ENCODE measurements around the gene IFIT3.
"Not testable (repeated sequence)": the region's sequence is repeated elsewhere in the genome, so short reads cannot be mapped to it uniquely, and the experiment has no call there.

The IFIT3 gene

DNA sequence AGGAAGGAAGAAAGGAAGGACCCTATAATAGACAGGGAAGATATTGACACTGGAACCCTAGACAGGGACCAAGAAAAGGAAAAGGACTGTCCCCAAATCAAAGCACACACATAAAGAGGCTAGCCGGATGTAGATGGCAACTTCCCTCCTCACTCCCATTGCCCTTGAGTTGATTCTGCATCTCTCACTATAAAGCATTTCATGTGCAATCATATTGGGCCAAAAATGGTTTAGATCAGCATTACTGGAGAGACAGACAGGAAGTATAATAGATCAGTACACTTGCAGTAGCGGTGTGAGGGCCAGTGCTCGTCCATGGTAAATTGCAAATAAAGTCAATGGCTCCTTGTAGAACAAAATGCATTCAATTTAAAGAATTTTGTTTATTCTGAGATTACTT lies 8.4 kb downstream of the IFIT3 start:
- no peak for DNase-seq

- DNase-seq, result no peak
Observed at GRCh38 chr10:89337484-89337883, 9.7 kb downstream of the IFIT3 start.

- no peak for DNase-seq
Observed at GRCh38 chr10:89338713-89339112, 10.9 kb downstream of the IFIT3 start.

DNA sequence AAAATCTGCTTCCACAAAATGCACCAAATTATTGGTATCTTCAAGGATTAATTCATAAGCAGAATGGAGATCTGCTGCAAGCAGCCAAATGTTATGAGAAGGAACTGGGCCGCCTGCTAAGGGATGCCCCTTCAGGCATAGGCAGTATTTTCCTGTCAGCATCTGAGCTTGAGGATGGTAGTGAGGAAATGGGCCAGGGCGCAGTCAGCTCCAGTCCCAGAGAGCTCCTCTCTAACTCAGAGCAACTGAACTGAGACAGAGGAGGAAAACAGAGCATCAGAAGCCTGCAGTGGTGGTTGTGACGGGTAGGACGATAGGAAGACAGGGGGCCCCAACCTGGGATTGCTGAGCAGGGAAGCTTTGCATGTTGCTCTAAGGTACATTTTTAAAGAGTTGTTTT lies 12.1 kb downstream of the IFIT3 start:
- DNase-seq, result no peak

DNA sequence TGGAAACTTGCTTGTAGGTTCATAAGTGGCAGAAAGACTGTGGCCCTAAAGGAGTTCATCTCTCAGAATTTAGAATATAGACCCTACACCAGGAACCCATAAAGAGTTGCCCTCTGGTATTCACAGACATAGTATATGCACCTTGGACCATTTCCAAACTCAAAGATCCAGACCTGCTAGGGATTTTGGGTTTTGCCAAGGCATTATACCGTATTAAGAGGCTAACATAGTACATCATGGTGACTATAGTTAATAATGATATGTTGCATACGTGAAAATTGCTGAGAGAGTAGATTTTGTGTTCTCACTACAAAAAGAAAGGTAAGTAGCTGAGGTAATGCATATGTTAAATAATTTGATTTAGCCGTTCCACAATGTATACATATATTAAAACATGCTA lies 13.9 kb downstream of the IFIT3 start:
- no peak for DNase-seq

GRCh38 chr10:89342206-89342958 lies 14.6 kb downstream of the IFIT3 start:
- DNase-seq, result no peak

- no peak for DNase-seq
Observed at GRCh38 chr10:89343089-89343767, 15.4 kb downstream of the IFIT3 start.

DNA sequence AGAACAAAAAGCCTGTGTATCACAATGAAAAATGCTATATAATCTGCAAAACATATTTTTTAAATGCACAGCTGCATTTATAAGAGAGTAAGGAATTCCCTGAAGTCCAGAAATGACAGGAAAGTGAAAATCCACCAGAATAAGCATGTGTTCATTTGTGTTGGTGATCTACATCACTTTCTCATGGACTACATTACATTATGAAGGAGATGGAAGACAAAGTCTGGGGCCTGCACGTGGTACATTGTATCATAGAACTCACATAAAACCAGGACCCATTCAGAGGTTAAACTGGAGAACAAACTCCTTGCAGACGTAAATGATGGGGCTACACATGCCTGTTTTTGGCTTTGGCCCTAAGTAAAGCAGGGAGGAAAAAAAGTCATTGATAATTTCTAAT lies 16.4 kb downstream of the IFIT3 start:
- no peak for DNase-seq

- DNase-seq, result no peak
Observed at GRCh38 chr10:89345367-89346000, 17.7 kb downstream of the IFIT3 start.

GRCh38 chr10:89346405-89347254 lies 18.8 kb downstream of the IFIT3 start:
- DNase-seq, result no peak

GRCh38 chr10:89347701-89348457 lies 20.1 kb downstream of the IFIT3 start:
- DNase-seq, result no peak

GRCh38 chr10:89348481-89348880 lies 20.7 kb downstream of the IFIT3 start:
- no peak for DNase-seq

- DNase-seq, result no peak
Observed at GRCh38 chr10:89348975-89349374, 21.2 kb downstream of the IFIT3 start.

DNA sequence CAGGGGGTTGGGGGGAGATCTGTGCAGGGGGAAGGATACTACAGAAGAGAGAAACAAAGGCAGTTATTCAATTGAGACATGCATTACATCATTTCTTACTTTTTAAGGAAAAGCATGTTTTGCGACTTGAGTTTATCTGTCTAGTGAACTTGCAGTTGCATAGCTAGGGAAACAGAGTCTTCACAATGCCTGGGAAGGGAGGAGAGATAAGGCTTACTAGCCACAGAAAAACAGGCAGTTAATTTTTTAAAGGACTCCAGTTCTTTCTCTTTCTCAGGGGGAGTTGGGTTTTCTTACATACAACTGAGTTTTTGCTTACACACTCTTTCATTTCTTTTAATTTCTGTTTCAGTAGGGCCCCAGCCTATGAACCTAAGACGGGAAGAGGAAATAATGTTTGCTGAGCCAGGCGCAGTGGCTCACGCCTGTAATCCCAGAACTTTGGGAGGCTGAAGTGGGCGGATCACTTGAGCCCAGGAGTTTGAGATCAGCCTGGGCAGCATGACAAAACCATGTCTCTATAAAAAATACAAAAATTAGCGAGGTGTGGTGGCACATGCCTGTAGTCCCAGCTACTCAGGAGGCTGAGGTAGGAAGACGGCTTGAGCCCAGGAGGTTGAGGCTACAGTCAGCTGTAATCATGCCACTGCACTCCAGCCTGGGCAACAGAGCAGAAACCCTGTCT lies 23.0 kb downstream of the IFIT3 start:
- not testable (repeated sequence) for DNase-seq

DNA sequence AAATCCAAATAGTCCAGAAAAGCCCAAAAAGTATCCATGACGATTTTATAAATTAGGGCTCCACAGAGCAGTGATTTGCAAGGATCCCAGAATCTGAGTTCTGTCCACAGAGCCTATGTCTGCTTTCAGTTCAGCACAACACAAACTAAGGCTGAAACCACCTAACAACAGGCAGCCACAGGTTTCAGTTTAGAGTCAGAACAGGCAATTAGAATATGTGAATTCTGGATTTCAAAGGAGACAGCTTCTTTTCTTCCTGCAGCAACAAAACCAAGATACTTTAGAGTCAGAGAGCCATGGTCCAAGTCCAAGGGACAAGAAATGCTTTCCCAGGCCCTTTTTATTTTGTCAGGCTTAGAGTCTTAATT lies 23.6 kb downstream of the IFIT3 start:
- DNase-seq, result no peak

- no peak for DNase-seq
Observed at GRCh38 chr10:89351780-89352597, 24.2 kb downstream of the IFIT3 start.

DNA sequence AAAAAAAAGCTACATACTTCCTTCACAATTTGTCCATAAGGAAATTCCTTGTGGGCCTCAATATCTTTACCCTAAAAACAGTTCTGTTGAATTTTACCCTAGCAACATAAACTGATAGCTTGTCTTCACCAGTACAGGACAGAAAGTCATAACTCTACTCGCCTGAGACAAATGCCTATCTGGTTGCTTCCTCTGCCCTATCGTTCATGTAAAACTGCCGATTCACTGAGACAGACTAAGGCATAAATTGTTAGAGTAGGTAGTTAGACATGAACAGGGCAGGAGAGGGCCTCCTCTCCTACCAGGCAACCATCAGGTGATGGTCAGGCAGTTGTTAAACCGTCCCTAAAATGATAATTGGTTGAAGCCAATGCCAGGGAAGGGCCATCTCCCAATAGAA lies 25.0 kb downstream of the IFIT3 start:
- DNase-seq, result no peak

DNA sequence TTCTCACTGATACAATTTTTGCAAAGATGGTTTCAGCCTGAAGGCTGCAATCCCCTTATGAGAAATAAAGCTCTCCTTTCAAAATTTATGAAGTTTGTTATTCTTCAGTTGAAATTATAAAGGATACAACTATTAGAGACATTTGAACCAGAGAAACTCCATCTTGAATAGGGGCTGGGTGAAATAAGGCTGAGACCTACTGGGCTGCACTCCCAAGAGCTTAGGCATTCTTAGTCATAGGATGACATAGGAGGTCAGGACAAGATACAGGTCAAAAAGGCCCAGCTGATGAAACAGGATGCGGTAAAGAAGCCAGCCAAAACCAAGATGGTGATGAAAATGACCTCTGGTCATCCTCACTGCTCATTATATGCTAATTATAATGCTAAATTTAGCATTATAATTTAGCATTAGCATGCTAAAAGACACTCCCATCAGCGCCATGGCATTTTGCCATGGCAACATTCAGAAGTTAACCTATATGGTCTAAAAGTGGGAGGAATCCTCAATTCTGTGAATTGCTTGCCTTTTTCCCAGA lies 27.7 kb downstream of the IFIT3 start:
- no peak for DNase-seq

DNA sequence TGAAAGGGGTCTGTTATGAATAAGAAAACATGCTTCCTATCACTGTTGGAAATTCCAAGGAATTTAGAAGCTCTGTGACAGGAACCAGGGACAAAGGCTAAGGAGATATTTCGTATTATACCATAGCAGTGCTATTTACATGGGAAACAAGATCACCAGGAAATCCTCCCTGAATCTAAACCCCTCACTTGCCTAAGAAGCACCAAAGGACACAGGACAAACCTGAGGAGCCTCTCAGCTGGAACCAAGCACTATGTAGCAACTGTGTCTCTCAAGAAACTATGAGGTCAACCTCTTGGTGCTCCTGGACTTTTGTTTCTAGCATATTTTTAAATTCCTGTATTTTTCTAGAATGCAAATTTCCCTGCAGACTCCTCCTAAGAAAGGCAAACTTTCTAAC lies 29.3 kb downstream of the IFIT3 start:
- no peak for DNase-seq

GRCh38 chr10:89357975-89358374 lies 30.2 kb downstream of the IFIT3 start:
- DNase-seq, result no peak

- no peak for DNase-seq
Observed at GRCh38 chr10:89360157-89360556, 32.4 kb downstream of the IFIT3 start.

Measured in effector CD4-positive, alpha-beta T cell (primary cell).